Activated CD4-positive, alpha-beta T cell treated with anti-CD3 and anti-CD28 coated beads, Interleukin-2, amount 10 ng/mL, durations not matched to agents 7 days and 5 days (primary cell): Measurements from ENCODE around the gene UQCRHL. TPM values are rescaled to one million over a fixed set of nuclear protein-coding genes. Genes with fewer than 3 reads are reported as not detected.
A peak's percentile ranks its signal among the peaks of the same experiment; 100 is the strongest.

Experiments used
- CTCF ChIA-PET: fragments of 350-600 bp; sonication (Branson Sonifier 250); formaldehyde crosslinking; loops from one replicate; lab custom pipeline; 2021; ENCODE audit warnings: antibody characterized with exemption; lab: Charles Lee
- POLR2A ChIA-PET: fragments of 350-600 bp; sonication (Branson Sonifier 250); formaldehyde crosslinking; loops from one replicate; lab custom pipeline; 2021; ENCODE audit warnings: antibody characterized with exemption; lab: Charles Lee
- DNase-seq: peaks from one replicate; pipeline ENCODE4 v3.0.0-alpha.2; 2020
- H3K27ac Mint-ChIP-seq: one replicate; pipeline ENCODE4 v1.8.0; 2021; ENCODE audit warnings: mild to moderate bottlenecking, moderate library complexity, mixed read lengths
- H3K27me3 Mint-ChIP-seq: one replicate; pipeline ENCODE4 v1.8.0; 2021; ENCODE audit warnings: mixed read lengths
- H3K36me3 Mint-ChIP-seq: one replicate; pipeline ENCODE4 v1.8.0; 2021; ENCODE audit warnings: low read depth, mixed read lengths
- H3K4me1 Mint-ChIP-seq: one replicate; pipeline ENCODE4 v1.8.0; 2021; ENCODE audit warnings: mixed read lengths
- H3K4me3 Mint-ChIP-seq: one replicate; pipeline ENCODE4 v1.8.0; 2021; ENCODE audit warnings: mild to moderate bottlenecking, moderate library complexity, mixed read lengths
- H3K9me3 Mint-ChIP-seq: one replicate; pipeline ENCODE4 v1.8.0; 2021; ENCODE audit warnings: mixed read lengths
- total RNA-seq, 2 experiments: library from RNA; stranded (reverse); gene quantifications; one replicate each; pipeline ENCODE4 v1.2.3, GENCODE V29; 2021

Gene UQCRHL
- total RNA-seq, 2 experiments from 2014 or later: 1.1 to 1.8 TPM

GRCh38 chr1:15760520-15761211, 46.8 kb downstream of the UQCRHL start:
- POLR2A ChIA-PET: no interaction called here

GRCh38 chr1:15758953-15759661, 48.3 kb downstream of the UQCRHL start:
- Mint-ChIP-seq H3K27ac (no peak overlapping the region), H3K4me3 (no peak overlapping the region), H3K9me3 (no peaks in the 10 kb centered on the region), H3K36me3 (no peaks in the 10 kb centered on the region), H3K27me3 (peaks cover 46% of the 10 kb centered on the region), H3K4me1 (peaks cover 12% of the 10 kb centered on the region)
- no peak for DNase-seq
- POLR2A ChIA-PET: no interaction called here
- CTCF ChIA-PET: no interaction called here

More at GRCh38 chr1:15760520-15761211, 46.8 kb downstream of the UQCRHL start:
- CTCF ChIA-PET: interaction anchor here (0.6 kb wide), 1 partner anchor 351 kb away, joined by 6 read pairs; no protein-coding TSS in a partner anchor
- no peaks in the 10 kb centered on the region for H3K36me3 Mint-ChIP-seq
- no peak for DNase-seq
- H3K27me3 Mint-ChIP-seq: peaks cover 41% of the 10 kb centered on the region
- peaks cover 12% of the 10 kb centered on the region for H3K4me1 Mint-ChIP-seq
- no peak overlapping the region for H3K27ac Mint-ChIP-seq
- H3K9me3 Mint-ChIP-seq: no peaks in the 10 kb centered on the region
- H3K4me3 Mint-ChIP-seq: no peak overlapping the region

- Mint-ChIP-seq H3K9me3 (no peaks in the 10 kb centered on the region), H3K27ac (no peak within 1 kb of the TSS), H3K27me3 (peaks cover 46% of the 10 kb centered on the region), H3K4me1 (peaks cover 12% of the 10 kb centered on the region), H3K4me3 (peak within 1 kb of the TSS; percentile 30), H3K36me3 (no peaks in the 10 kb centered on the region)
- no peak for DNase-seq
- ChIA-PET CTCF (no interaction called here), POLR2A (no interaction called here)
Observed at GRCh38 chr1:15758343-15758931, 49.0 kb downstream of the UQCRHL start, which contains the start of gene FBLIM1. FBLIM1 (plus strand) TSS chr1:15758795; CDS start chr1:15764984, 6,189 bp downstream.

- H3K36me3 Mint-ChIP-seq: no peaks in the 10 kb centered on the region
- DNase-seq: no peak
- H3K4me1 Mint-ChIP-seq: peaks cover 12% of the 10 kb centered on the region
- H3K4me3 Mint-ChIP-seq: peak overlapping the region; percentile 30
- H3K9me3 Mint-ChIP-seq: no peaks in the 10 kb centered on the region
- ChIA-PET POLR2A (no interaction called here), CTCF (no interaction called here)
- H3K27ac Mint-ChIP-seq: no peak overlapping the region
- H3K27me3 Mint-ChIP-seq: peaks cover 46% of the 10 kb centered on the region
Observed at GRCh38 chr1:15757575-15758342, 49.7 kb downstream of the UQCRHL start.

Other genes with a start within 250 kb of the UQCRHL start
- 10 to 100 TPM; 17.0 to 17.6 TPM for gene AGMAT, start 222.6 kb downstream of the UQCRHL start, total RNA-seq
- gene DDI2, start 190.2 kb downstream of the UQCRHL start, total RNA-seq: 10 to 100 TPM; 31.0 to 33.5 TPM
- 10 to 100 TPM; 52.7 to 56.0 TPM for gene PLEKHM2, start 123.3 kb downstream of the UQCRHL start, total RNA-seq
- gene SLC25A34, start 71.4 kb downstream of the UQCRHL start, total RNA-seq: 1 to 10 TPM; 1.8 to 2.2 TPM
- not detected for gene TMEM82, start 65.2 kb downstream of the UQCRHL start, total RNA-seq
- gene FBLIM1, start 48.9 kb downstream of the UQCRHL start, total RNA-seq: under 1 TPM in 1 of 2 experiments, not detected in 1; 0.12 TPM
- 10 to 100 TPM; 65.1 to 65.2 TPM for gene SPEN, start 40.1 kb upstream of the UQCRHL start, total RNA-seq
- gene ZBTB17, start 168.5 kb upstream of the UQCRHL start, total RNA-seq: 10 to 100 TPM; 34.8 to 38.8 TPM
- gene SRARP, start 196.6 kb upstream of the UQCRHL start, total RNA-seq: not detected
- not detected for gene HSPB7, start 210.4 kb upstream of the UQCRHL start, total RNA-seq
- not detected for gene CLCNKA, start 214.4 kb upstream of the UQCRHL start, total RNA-seq
- not detected for gene CLCNKB, start 236.1 kb upstream of the UQCRHL start, total RNA-seq